ENCODE results near the gene AATK. TPM values are rescaled to one million over a fixed set of nuclear protein-coding genes. Genes with fewer than 3 reads are reported as not detected.
"Not testable (repeated sequence)": the region's sequence is repeated elsewhere in the genome, so short reads cannot be mapped to it uniquely, and the experiment has no call there.

Gene AATK
- total and polyA plus RNA-seq, 4 donors: 2.9 to 15.1 (median 9.1) TPM

DNA sequence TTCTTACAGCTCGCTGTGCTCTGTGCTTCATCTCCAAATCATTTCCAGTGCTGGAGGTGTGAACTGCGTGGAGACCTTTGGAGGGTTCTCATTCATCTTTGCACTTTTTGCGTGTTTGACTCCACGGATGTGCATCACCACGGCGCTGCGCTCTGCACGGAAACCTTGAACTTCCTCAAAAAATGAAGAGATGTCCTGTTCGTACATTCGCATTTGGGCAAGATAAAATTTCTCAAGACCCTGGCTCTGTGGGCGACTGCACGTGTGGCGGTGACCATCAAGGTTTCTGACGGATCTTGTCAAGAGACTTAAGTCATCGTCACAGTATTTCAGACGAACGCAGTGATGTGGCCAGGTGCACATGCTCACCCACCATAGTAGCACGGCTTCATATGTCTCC, 11.1 kb downstream of the AATK start:
- Histone ChIP-seq H3K9me3 (ENCODE audit: control insufficient read depth, low read length) (no peaks in the 10 kb centered on the region), H3K4me3 (ENCODE audit: low read length in 2 of 2) (no peak overlapping the region), H3K27ac (ENCODE audit: low read depth in 1 of 2, low read length in 2 of 2) (no peak overlapping the region), H3K27me3 (ENCODE audit: control insufficient read depth in 1 of 2, insufficient read depth in 2 of 2, low read length in 1 of 2) (no peaks in the 10 kb centered on the region), H3K4me1 (ENCODE audit: control insufficient read depth in 1 of 2, insufficient read depth in 2 of 2, low read length in 2 of 2) (no peaks in the 10 kb centered on the region), H3K36me3 (ENCODE audit: control insufficient read depth in 1 of 2, insufficient read depth in 2 of 2, low read length in 1 of 2) (no peaks in the 10 kb centered on the region)
- ATAC-seq (ENCODE audit: low FRiP score) (no peak), DNase-seq (no peak)
- 96 to 97% methylated on average over 18 of the region's 18 CpGs for WGBS, 2 donors
- intact Hi-C loops (cut with DNase I): no loop called here

DNA sequence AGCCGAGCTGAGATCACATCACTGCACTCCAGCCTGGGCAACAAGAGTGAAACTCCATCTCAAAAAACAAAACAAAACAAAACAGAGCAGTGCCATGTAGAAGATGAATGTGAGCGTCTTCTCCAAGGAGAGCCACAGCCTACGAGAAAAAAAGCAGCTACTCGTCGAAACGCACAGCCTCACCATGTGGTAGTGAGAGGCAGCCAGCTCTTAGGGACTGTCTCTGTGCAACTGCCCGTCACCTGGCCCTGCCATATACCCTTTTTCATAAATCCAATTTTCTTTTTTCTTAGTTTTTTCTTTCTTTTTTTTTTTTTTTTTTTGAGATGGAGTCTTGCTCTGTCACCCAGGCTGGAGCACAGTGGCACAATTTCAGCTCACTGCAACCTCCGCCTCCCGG, 12.0 kb downstream of the AATK start:
- ATAC-seq (ENCODE audit: low FRiP score); H3K27me3 ChIP-seq (ENCODE audit: control insufficient read depth in 1 of 2, insufficient read depth in 2 of 2, low read length in 1 of 2); H3K4me3 ChIP-seq (ENCODE audit: low read length in 2 of 2); H3K36me3 ChIP-seq (ENCODE audit: control insufficient read depth in 1 of 2, insufficient read depth in 2 of 2, low read length in 1 of 2); intact Hi-C loops (cut with DNase I); H3K27ac ChIP-seq (ENCODE audit: low read depth in 1 of 2, low read length in 2 of 2); DNase-seq; H3K9me3 ChIP-seq (ENCODE audit: control insufficient read depth, low read length); H3K4me1 ChIP-seq (ENCODE audit: control insufficient read depth in 1 of 2, insufficient read depth in 2 of 2, low read length in 2 of 2): not testable (repeated sequence)
- 94 to 97% methylated on average over 9 of the region's 9 CpGs for WGBS, 2 donors

DNA sequence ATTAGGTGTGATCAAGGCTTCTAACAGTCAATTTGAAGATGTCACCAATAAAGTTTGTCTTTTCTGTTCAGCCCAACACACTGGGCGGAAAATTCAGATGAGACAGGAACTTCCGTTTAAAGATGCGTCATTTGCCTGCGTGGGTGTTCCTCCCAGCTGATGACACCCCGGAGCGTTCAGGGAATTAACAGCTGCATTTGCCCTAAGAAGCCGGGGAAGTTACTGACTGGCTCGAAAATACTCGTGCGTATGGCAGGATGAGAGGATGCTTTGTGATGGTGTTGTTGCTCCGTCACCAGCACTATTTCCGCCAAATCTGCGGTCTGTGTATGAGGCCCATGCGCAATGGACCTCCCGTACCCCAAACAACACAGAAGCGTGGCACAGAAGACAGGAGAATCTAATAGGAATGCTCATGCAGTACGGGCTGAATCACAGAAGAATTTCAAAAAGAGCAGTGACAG, 12.6 kb downstream of the AATK start:
- Histone ChIP-seq H3K27me3 (ENCODE audit: control insufficient read depth in 1 of 2, insufficient read depth in 2 of 2, low read length in 1 of 2) (no peaks in the 10 kb centered on the region), H3K9me3 (ENCODE audit: control insufficient read depth, low read length) (no peaks in the 10 kb centered on the region), H3K4me3 (ENCODE audit: low read length in 2 of 2) (no peak overlapping the region), H3K27ac (ENCODE audit: low read depth in 1 of 2, low read length in 2 of 2) (no peak overlapping the region), H3K36me3 (ENCODE audit: control insufficient read depth in 1 of 2, insufficient read depth in 2 of 2, low read length in 1 of 2) (no peaks in the 10 kb centered on the region), H3K4me1 (ENCODE audit: control insufficient read depth in 1 of 2, insufficient read depth in 2 of 2, low read length in 2 of 2) (no peaks in the 10 kb centered on the region)
- no peak for ATAC-seq (ENCODE audit: low FRiP score)
- DNase-seq: no peak
- 93% methylated on average over 17 of the region's 17 CpGs for WGBS, 2 donors
- intact Hi-C loops (cut with DNase I): no loop called here

DNA sequence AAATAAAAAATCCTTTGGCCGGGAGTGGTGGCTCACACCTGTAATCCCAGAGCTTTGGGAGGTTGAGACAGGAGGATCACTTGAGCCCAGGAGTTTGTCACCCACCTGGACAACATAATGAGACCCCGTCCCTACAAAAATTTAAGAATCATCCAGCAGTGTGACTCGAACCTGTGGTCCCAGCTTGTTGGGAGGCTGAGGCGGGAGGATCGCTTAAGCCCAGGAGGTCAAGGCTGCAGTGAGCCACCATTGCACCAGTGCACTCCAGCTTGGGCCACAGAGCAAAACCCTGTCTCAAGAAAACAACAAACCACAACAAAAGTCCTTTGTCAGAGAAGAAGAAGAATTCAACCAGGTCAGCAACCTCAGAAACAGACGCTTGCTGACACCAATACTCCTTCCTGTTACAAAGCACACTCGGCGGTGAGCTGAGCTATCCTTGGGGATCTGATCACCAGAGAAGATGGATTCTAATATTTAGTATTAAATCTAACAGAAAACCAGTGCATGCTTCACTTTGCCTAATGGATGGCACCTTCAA, 13.7 kb downstream of the AATK start:
- Histone ChIP-seq H3K27ac (ENCODE audit: low read depth in 1 of 2, low read length in 2 of 2) (no peak overlapping the region), H3K4me1 (ENCODE audit: control insufficient read depth in 1 of 2, insufficient read depth in 2 of 2, low read length in 2 of 2) (no peaks in the 10 kb centered on the region), H3K9me3 (ENCODE audit: control insufficient read depth, low read length) (no peaks in the 10 kb centered on the region), H3K4me3 (ENCODE audit: low read length in 2 of 2) (no peak overlapping the region), H3K36me3 (ENCODE audit: control insufficient read depth in 1 of 2, insufficient read depth in 2 of 2, low read length in 1 of 2) (no peaks in the 10 kb centered on the region), H3K27me3 (ENCODE audit: control insufficient read depth in 1 of 2, insufficient read depth in 2 of 2, low read length in 1 of 2) (no peaks in the 10 kb centered on the region)
- no peak for ATAC-seq (ENCODE audit: low FRiP score)
- 88 to 92% methylated on average over 8 of the region's 8 CpGs for WGBS, 2 donors
- no peak for DNase-seq
- intact Hi-C loops (cut with DNase I): no loop called here

DNA sequence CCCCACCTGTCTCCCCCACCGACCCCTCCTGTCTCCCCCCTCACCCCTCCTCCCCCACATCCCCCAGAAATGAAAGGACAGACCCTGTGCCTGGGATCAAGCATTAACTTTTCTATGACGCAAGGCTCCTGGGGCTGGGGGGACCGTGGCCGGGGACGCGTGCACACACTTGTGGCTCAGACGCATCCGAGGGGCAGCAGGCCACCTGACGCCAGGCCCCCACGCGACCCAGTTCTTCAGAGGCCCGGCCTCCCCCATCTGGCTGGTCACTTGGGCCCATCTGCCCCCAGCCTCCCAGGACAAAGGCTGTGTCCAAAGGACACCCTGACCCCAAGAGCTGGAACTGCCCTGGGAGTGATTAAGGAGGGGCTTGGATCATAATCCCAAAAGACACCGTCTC, 14.7 kb downstream of the AATK start:
- ATAC-seq (ENCODE audit: low FRiP score) (no peak), DNase-seq (no peak)
- H3K9me3 ChIP-seq (ENCODE audit: control insufficient read depth, low read length): no peaks in the 10 kb centered on the region
- H3K4me3 ChIP-seq (ENCODE audit: low read length in 2 of 2): no peak overlapping the region
- no peaks in the 10 kb centered on the region for H3K36me3 ChIP-seq (ENCODE audit: control insufficient read depth in 1 of 2, insufficient read depth in 2 of 2, low read length in 1 of 2)
- 85 to 90% methylated on average over 12 to 13 of the region's 13 CpGs for WGBS, 2 donors
- no peaks in the 10 kb centered on the region for H3K27me3 ChIP-seq (ENCODE audit: control insufficient read depth in 1 of 2, insufficient read depth in 2 of 2, low read length in 1 of 2)
- H3K4me1 ChIP-seq (ENCODE audit: control insufficient read depth in 1 of 2, insufficient read depth in 2 of 2, low read length in 2 of 2): no peaks in the 10 kb centered on the region
- H3K27ac ChIP-seq (ENCODE audit: low read depth in 1 of 2, low read length in 2 of 2): no peak overlapping the region
- intact Hi-C loops (cut with DNase I): no loop called here

DNA sequence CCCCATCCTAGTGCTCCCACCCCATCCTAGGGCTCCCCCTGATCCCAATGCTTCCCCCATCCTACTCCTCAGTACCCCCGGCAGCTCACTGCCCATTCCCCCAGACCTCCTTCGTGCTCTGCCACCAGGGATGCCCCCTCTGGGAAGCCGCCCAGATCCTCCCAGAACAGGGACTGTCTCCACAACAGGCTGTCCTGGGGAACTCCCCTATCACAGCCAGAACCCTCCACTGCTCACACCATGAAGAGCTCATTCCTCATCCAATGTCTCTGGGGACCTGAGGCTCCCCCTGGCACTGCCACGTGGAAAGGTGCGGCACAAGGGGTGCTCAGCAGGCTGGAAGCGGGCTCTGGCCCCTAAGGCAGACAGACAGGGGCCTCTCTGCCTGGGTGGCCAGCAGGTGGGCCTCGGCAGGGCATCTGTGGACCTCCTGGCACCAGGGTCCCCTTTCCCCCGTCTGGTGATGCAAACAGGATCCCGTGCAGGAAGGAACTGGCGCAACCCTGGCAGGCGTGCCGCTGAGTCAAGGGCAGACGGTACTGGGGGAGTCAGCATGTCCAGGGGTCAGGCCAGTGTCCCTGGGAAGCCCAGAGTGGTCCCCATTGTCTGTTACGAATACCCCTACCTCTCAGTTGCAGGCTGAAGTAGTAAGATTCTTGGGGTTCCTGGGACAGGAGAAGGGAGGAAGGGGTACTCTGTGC, 15.5 kb downstream of the AATK start:
- no peaks in the 10 kb centered on the region for H3K36me3 ChIP-seq (ENCODE audit: control insufficient read depth in 1 of 2, insufficient read depth in 2 of 2, low read length in 1 of 2)
- intact Hi-C loops (cut with DNase I): no loop called here
- no peak overlapping the region for H3K4me3 ChIP-seq (ENCODE audit: low read length in 2 of 2)
- peak; percentile 44 for ATAC-seq (ENCODE audit: low FRiP score)
- no peaks in the 10 kb centered on the region for H3K4me1 ChIP-seq (ENCODE audit: control insufficient read depth in 1 of 2, insufficient read depth in 2 of 2, low read length in 2 of 2)
- H3K27ac ChIP-seq (ENCODE audit: low read depth in 1 of 2, low read length in 2 of 2): no peak overlapping the region
- H3K9me3 ChIP-seq (ENCODE audit: control insufficient read depth, low read length): no peaks in the 10 kb centered on the region
- DNase-seq: peak in 1 of 2 donors; percentile 77
- no peaks in the 10 kb centered on the region for H3K27me3 ChIP-seq (ENCODE audit: control insufficient read depth in 1 of 2, insufficient read depth in 2 of 2, low read length in 1 of 2)
- WGBS, 2 donors: 81 to 84% methylated on average over 14 of the region's 14 CpGs

DNA sequence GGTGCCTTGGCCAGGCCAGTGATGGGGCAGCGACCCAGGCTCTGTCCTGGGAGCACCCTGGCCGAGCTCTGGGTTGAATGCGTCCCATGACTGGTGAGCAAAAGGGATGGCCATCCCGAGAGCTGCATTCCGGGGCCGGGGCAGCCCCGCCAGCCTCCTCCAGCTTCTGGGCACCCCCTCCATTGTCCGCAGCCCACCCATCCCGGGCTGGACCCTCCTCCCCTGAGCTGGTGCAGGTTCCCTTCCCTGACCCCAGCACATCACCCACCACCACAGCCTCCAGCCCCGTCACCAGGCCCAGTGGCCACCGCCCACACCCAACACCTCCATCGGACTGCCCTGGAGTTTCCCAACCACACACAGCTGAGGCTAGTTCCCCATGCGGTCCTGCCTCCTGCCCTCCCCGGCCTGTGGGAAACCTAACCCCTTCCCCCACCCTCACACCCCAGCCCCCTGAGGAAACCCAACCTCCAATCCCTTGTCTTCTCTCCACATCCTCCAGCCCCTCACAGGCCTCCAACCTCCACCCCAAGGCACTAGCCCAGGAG, 17.0 kb downstream of the AATK start:
- WGBS, 2 donors: 86 to 91% methylated on average over 14 of the region's 14 CpGs
- H3K36me3 ChIP-seq (ENCODE audit: control insufficient read depth in 1 of 2, insufficient read depth in 2 of 2, low read length in 1 of 2): no peaks in the 10 kb centered on the region
- no peak for DNase-seq
- intact Hi-C loops (cut with DNase I): no loop called here
- peak; percentile 39 for ATAC-seq (ENCODE audit: low FRiP score)
- H3K27ac ChIP-seq (ENCODE audit: low read depth in 1 of 2, low read length in 2 of 2): no peak overlapping the region
- no peaks in the 10 kb centered on the region for H3K9me3 ChIP-seq (ENCODE audit: control insufficient read depth, low read length)
- H3K4me1 ChIP-seq (ENCODE audit: control insufficient read depth in 1 of 2, insufficient read depth in 2 of 2, low read length in 2 of 2): no peaks in the 10 kb centered on the region
- no peaks in the 10 kb centered on the region for H3K27me3 ChIP-seq (ENCODE audit: control insufficient read depth in 1 of 2, insufficient read depth in 2 of 2, low read length in 1 of 2)
- no peak overlapping the region for H3K4me3 ChIP-seq (ENCODE audit: low read length in 2 of 2)

DNA sequence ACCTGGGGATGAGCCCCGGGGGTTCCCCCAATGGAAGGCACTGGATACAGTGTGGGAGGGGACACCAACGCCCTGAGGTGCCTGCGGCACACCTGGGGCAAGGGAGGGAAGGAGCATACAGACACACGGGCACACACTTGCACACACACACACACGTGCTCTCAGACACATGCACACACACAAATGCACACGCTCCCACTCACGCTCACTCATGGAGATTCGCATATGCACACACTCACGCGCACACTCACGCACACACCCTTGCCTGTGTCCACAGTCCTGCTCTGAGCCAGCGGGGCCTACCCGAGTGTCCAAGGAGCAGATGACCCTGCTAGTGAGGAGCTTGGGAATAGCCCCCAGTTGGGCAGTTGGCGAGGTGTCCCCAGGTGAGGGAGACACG, 17.4 kb downstream of the AATK start:
- DNase-seq: no peak
- H3K36me3 ChIP-seq (ENCODE audit: control insufficient read depth in 1 of 2, insufficient read depth in 2 of 2, low read length in 1 of 2): no peaks in the 10 kb centered on the region
- WGBS, 2 donors: 85 to 94% methylated on average over 15 of the region's 15 CpGs
- intact Hi-C loops (cut with DNase I): no loop called here
- H3K4me3 ChIP-seq (ENCODE audit: low read length in 2 of 2): no peak overlapping the region
- no peaks in the 10 kb centered on the region for H3K9me3 ChIP-seq (ENCODE audit: control insufficient read depth, low read length)
- ATAC-seq (ENCODE audit: low FRiP score): peak; percentile 17
- H3K27ac ChIP-seq (ENCODE audit: low read depth in 1 of 2, low read length in 2 of 2): no peak overlapping the region
- H3K27me3 ChIP-seq (ENCODE audit: control insufficient read depth in 1 of 2, insufficient read depth in 2 of 2, low read length in 1 of 2): no peaks in the 10 kb centered on the region
- H3K4me1 ChIP-seq (ENCODE audit: control insufficient read depth in 1 of 2, insufficient read depth in 2 of 2, low read length in 2 of 2): no peaks in the 10 kb centered on the region

DNA sequence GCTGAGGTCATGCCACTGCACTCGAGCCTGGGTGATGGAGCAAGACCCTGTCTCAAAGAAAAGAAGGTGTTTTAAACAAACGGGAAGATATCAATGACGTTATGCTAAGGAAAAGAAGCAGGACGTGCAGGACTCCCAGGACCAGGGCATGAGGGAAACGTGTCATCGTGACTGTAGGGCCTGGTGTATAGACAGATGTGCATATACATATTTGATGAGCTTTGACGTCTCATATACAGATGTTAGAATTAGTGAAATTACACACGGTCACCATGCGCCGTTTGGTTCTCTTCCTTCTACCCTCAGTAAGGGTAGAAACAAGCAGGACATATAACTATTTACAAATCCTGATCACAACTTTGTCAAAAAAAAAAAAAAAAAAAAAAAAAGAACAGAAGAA, 18.3 kb downstream of the AATK start:
- Histone ChIP-seq H3K27ac (ENCODE audit: low read depth in 1 of 2, low read length in 2 of 2) (no peak overlapping the region), H3K9me3 (ENCODE audit: control insufficient read depth, low read length) (no peaks in the 10 kb centered on the region), H3K27me3 (ENCODE audit: control insufficient read depth in 1 of 2, insufficient read depth in 2 of 2, low read length in 1 of 2) (no peaks in the 10 kb centered on the region), H3K36me3 (ENCODE audit: control insufficient read depth in 1 of 2, insufficient read depth in 2 of 2, low read length in 1 of 2) (no peaks in the 10 kb centered on the region), H3K4me3 (ENCODE audit: low read length in 2 of 2) (no peak overlapping the region), H3K4me1 (ENCODE audit: control insufficient read depth in 1 of 2, insufficient read depth in 2 of 2, low read length in 2 of 2) (no peaks in the 10 kb centered on the region)
- DNase-seq (no peak), ATAC-seq (ENCODE audit: low FRiP score) (no peak)
- 90 to 91% methylated on average over 10 of the region's 10 CpGs for whole genome bisulfite sequencing, 2 donors
- intact Hi-C loops (cut with DNase I): no loop called here

Data from aorta (tissue), 5 donors.